K562 (cell line): ENCODE data around the gene FAM117A. TPM values are rescaled to one million over a fixed set of nuclear protein-coding genes. Genes with fewer than 3 reads are reported as not detected.

Experiments used
- ATF1 ChIP-seq, 2 experiments: fragments of 450-650 bp in 1 of 2; IDR thresholded peaks; 2 replicates each; pipeline ENCODE4 v1.6.1; 2016; ENCODE audit warnings: missing compliant biosample characterization in 1 of 2, missing genetic modification characterization in 1 of 2
- CBX3 ChIP-seq, 2 experiments: IDR thresholded peaks; 1 replicate in 1 of 2; 2 replicates in 1 of 2; pipeline ENCODE4 v1.6.1; 2012; ENCODE audit warnings: inconsistent platforms in 2 of 2, low read length in 2 of 2, borderline replicate concordance in 1 of 2, control low read depth in 1 of 2
- DIDO1 ChIP-seq: fragments of 450-650 bp; IDR thresholded peaks from 2 replicates; pipeline ENCODE4 v1.6.1; 2016; ENCODE audit warnings: low read depth, missing biosample characterization, missing genetic modification characterization
- ETV5 ChIP-seq: sonication (generic); formaldehyde crosslinking; IDR thresholded peaks from 2 replicates; pipeline ENCODE4 v1.4.0; 2020; ENCODE audit warnings: low read depth, mild to moderate bottlenecking, missing genetic modification reagents
- KDM1A ChIP-seq, 2 experiments: fragments of 450-650 bp; IDR thresholded peaks; 2 replicates each; pipeline ENCODE4 v1.6.1; 2016; ENCODE audit warnings: mild to moderate bottlenecking in 2 of 2
- L3MBTL2 ChIP-seq: fragments of 450-650 bp; IDR thresholded peaks from 2 replicates; pipeline ENCODE4 v1.6.1; 2016; ENCODE audit warnings: mild to moderate bottlenecking, moderate library complexity
- MBD2 ChIP-seq: sonication (generic); IDR thresholded peaks from 2 replicates; pipeline ENCODE4 v1.6.1; 2016; ENCODE audit warnings: low read depth, borderline replicate concordance
- PCBP1 ChIP-seq: fragments of 200-400 bp; formaldehyde crosslinking; IDR thresholded peaks from 2 replicates; pipeline ENCODE4 v1.6.1; 2018; ENCODE audit warnings: mild to moderate bottlenecking, low read depth, low read length; ENCODE audit not compliant: poor library complexity, severe bottlenecking
- PCBP2 ChIP-seq: fragments of 200-400 bp; formaldehyde crosslinking; IDR thresholded peaks from 2 replicates; pipeline ENCODE4 v1.6.1; 2018; ENCODE audit warnings: low read length, low read depth, mild to moderate bottlenecking, moderate library complexity; ENCODE audit not compliant: poor library complexity, severe bottlenecking
- RCOR1 ChIP-seq, 2 experiments: IDR thresholded peaks; 2 replicates each; pipeline ENCODE4 v1.6.1; 2012; ENCODE audit warnings: low read depth in 2 of 2, low read length in 2 of 2, borderline replicate concordance in 1 of 2, improper control_type of control experiment in 1 of 2
- SIRT6 ChIP-seq: IDR thresholded peaks from one replicate; pipeline ENCODE4 v1.6.1; 2012; ENCODE audit warnings: low read depth, mild to moderate bottlenecking, control low read depth, inconsistent platforms, low read length, moderate library complexity
- SPI1 ChIP-seq: IDR thresholded peaks from 2 replicates; pipeline ENCODE4 v1.6.1; 2011; ENCODE audit warnings: low read depth, low read length, control low read depth, borderline replicate concordance
- STAT5B ChIP-seq: fragments of 250-450 bp; sonication (Bioruptor Pico); IDR thresholded peaks from 2 replicates; pipeline ENCODE4 v1.8.0; 2021; ENCODE audit warnings: mild to moderate bottlenecking, inconsistent platforms
- TFAM ChIP-seq: fragments of 250-450 bp; sonication (Bioruptor Pico); conservative IDR thresholded peaks from 2 replicates; pipeline ENCODE4 v1.5.0; 2021; ENCODE audit warnings: mild to moderate bottlenecking, moderate library complexity
- XRCC3 ChIP-seq: fragments of 450-650 bp; IDR thresholded peaks from 2 replicates; pipeline ENCODE4 v1.6.1; 2017; ENCODE audit warnings: mild to moderate bottlenecking, moderate library complexity
- ZBTB7A ChIP-seq: IDR thresholded peaks from 2 replicates; pipeline ENCODE4 v1.6.1; 2011; ENCODE audit warnings: low read depth, mild to moderate bottlenecking, low read length, moderate library complexity, borderline replicate concordance; ENCODE audit not compliant: control insufficient read depth
- ZFP36 ChIP-seq: fragments of 150-350 bp; IDR thresholded peaks from 2 replicates; pipeline ENCODE4 v1.6.1; 2018; ENCODE audit warnings: low read length, low read depth; ENCODE audit not compliant: partially characterized antibody
- polyA plus RNA-seq, 8 experiments: library from polyadenylated mRNA; depleted of rRNA in 4 of 8; stranded (reverse) in 5 of 8; unstranded in 3 of 8; fragments of >200 nt; fragmentation: Nextera tagmentation in 2 of 8; fragmentation: Illumina TruSeq in 1 of 8; extraction: Ambion mirVana in 2 of 8; extraction: Trizol in 1 of 8; gene quantifications; 2 replicates each; pipeline versions ENCODE4 v1.2.1 to v1.2.3, GENCODE V29; 2011 to 2014; ENCODE audit warnings: inconsistent platforms in 1 of 8, missing spikeins in 1 of 8
- total RNA-seq, 7 experiments: library from RNA; depleted of rRNA in 6 of 7; stranded (reverse); fragments of >200 nt in 6 of 7; fragmentation: Illumina TruSeq in 2 of 7; extraction: Trizol in 2 of 7; gene quantifications; 2 replicates each; pipeline versions ENCODE4 v1.2.1 to v1.2.3, GENCODE V29; 2011 to 2021; ENCODE audit warnings: low replicate concordance in 1 of 7
- TF ChIP-seq, protein P1 (sequence below): fragments of 450-650 bp; IDR thresholded peaks from 2 replicates; pipeline ENCODE4 v1.6.1; 2016
- TF ChIP-seq, protein P2 (sequence below): sonication (generic); formaldehyde crosslinking; IDR thresholded peaks from 2 replicates; pipeline ENCODE4 v1.8.1; 2023; ENCODE audit warnings: mild to moderate bottlenecking, missing genetic modification reagents, moderate library complexity
- TF ChIP-seq, protein P3 (sequence below): sonication (generic); formaldehyde crosslinking; IDR thresholded peaks from 2 replicates; pipeline ENCODE4 v1.8.0; 2022; ENCODE audit warnings: mild to moderate bottlenecking, missing genetic modification reagents, borderline replicate concordance
- TF ChIP-seq, protein P4 (sequence below): fragments of 450-650 bp; IDR thresholded peaks from 2 replicates; pipeline ENCODE4 v1.6.1; 2014; ENCODE audit warnings: low read depth, mild to moderate bottlenecking, moderate library complexity, borderline replicate concordance

FAM117A gene
- total and polyA plus RNA-seq, 9 of the 15 experiments (the other 6 are each of a cell fraction or from before 2014, with no cell fraction given): 3.1 to 79.7 (median 36.6) TPM

DNA sequence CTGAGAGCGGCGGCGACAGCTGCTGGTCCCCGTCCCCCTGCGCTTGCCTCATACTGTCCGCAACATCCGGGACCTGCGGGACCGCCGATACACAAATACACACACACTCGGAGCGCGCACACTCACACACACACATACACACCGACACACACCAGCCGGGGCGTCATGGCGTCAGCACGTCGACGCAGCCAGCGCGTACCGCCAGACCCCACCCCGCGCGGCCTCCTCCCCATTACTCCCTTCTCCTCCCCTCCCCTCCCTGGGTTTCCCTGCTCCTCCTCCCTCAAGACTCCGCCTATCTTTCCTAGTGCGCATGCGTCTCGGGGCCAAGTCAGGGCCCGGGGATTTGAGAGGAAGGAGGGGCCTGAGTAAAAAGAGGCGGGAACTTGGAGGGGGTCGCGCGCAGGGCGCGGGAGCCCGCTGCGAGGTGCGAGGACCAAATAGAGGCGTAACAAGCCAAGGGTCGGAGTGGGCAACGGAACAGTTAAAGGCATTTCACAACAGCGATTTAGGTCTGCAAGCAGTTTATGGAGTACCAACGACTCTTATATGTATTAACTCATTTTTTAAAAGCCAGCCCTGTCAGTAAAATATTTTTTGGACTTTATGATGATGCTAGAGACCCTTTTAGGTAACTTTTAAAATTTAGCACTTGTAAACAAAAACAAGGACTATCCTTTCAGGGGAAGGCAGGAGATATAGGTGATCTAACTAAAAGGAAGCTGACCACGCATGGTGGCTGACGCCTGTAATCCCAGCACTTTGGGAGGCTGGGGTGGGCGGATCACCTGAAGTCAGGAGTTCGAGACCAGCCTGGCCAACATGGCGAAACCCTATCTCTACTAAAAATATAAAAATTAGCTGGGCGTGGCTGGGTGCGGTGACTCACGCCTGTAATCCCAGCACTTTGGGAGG, 85.7 kb downstream of the FAM117A start, which contains the start of gene SPOP (continued):
- 0 out of 2 replicates have a peak, but pooled peaks have one; percentile 1 for TF ChIP-seq SPI1
- no peak for TF ChIP-seq ATF1 (CRISPR knock-in tag; IDR thresholded peaks at IDR 0.05)
- peak; percentile 95 for TF ChIP-seq ATF1 (tag; IDR thresholded peaks at IDR 0.05)
- TF ChIP-seq KDM1A (IDR thresholded peaks at IDR 0.05): peak in 1 of 2 experiments; percentile 2; a peak in 1 of 4 replicates
- TF ChIP-seq MBD2: no peak; the same call in 1 of the 2 replicates
- TF ChIP-seq, protein P1, sequence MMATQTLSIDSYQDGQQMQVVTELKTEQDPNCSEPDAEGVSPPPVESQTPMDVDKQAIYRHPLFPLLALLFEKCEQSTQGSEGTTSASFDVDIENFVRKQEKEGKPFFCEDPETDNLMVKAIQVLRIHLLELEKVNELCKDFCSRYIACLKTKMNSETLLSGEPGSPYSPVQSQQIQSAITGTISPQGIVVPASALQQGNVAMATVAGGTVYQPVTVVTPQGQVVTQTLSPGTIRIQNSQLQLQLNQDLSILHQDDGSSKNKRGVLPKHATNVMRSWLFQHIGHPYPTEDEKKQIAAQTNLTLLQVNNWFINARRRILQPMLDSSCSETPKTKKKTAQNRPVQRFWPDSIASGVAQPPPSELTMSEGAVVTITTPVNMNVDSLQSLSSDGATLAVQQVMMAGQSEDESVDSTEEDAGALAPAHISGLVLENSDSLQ: peak; percentile 81
- TF ChIP-seq XRCC3: no peak
- no peak for TF ChIP-seq TFAM (CRISPR knock-in tag)
- TF ChIP-seq PCBP2: no peak
- peak in 1 of 2 experiments; percentile 21; a peak in 1 of 4 replicates for TF ChIP-seq RCOR1 (IDR thresholded peaks at IDR 0.05; ENCODE audit: borderline replicate concordance in 1 of 2, low read depth in 2 of 2, low read length in 2 of 2)
- TF ChIP-seq, protein P2, sequence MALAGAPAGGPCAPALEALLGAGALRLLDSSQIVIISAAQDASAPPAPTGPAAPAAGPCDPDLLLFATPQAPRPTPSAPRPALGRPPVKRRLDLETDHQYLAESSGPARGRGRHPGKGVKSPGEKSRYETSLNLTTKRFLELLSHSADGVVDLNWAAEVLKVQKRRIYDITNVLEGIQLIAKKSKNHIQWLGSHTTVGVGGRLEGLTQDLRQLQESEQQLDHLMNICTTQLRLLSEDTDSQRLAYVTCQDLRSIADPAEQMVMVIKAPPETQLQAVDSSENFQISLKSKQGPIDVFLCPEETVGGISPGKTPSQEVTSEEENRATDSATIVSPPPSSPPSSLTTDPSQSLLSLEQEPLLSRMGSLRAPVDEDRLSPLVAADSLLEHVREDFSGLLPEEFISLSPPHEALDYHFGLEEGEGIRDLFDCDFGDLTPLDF: peak; percentile 91
- peak; percentile 95 for TF ChIP-seq ZBTB7A
- TF ChIP-seq ZFP36: no peak
- TF ChIP-seq, protein P3, sequence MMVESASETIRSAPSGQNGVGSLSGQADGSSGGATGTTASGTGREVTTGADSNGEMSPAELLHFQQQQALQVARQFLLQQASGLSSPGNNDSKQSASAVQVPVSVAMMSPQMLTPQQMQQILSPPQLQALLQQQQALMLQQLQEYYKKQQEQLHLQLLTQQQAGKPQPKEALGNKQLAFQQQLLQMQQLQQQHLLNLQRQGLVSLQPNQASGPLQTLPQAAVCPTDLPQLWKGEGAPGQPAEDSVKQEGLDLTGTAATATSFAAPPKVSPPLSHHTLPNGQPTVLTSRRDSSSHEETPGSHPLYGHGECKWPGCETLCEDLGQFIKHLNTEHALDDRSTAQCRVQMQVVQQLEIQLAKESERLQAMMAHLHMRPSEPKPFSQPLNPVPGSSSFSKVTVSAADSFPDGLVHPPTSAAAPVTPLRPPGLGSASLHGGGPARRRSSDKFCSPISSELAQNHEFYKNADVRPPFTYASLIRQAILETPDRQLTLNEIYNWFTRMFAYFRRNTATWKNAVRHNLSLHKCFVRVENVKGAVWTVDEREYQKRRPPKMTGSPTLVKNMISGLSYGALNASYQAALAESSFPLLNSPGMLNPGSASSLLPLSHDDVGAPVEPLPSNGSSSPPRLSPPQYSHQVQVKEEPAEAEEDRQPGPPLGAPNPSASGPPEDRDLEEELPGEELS (CRISPR knock-in tag): 0 out of 2 replicates have a peak, but pooled peaks have one; percentile 52
- TF ChIP-seq L3MBTL2: peak; percentile 100
- TF ChIP-seq SIRT6: no peak
- TF ChIP-seq, protein P4, sequence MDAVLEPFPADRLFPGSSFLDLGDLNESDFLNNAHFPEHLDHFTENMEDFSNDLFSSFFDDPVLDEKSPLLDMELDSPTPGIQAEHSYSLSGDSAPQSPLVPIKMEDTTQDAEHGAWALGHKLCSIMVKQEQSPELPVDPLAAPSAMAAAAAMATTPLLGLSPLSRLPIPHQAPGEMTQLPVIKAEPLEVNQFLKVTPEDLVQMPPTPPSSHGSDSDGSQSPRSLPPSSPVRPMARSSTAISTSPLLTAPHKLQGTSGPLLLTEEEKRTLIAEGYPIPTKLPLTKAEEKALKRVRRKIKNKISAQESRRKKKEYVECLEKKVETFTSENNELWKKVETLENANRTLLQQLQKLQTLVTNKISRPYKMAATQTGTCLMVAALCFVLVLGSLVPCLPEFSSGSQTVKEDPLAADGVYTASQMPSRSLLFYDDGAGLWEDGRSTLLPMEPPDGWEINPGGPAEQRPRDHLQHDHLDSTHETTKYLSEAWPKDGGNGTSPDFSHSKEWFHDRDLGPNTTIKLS: peak; percentile 74; the same call in 1 of the 2 replicates
- TF ChIP-seq STAT5B (CRISPR knock-in tag): no peak
- TF ChIP-seq ETV5 (CRISPR knock-in tag): peak; percentile 43; the same call in 1 of the 2 replicates
- TF ChIP-seq DIDO1 (tag): no peak
- TF ChIP-seq CBX3 (IDR thresholded peaks at IDR 0.05; ENCODE audit: borderline replicate concordance in 1 of 2, low read length in 2 of 2): peak in 1 of 2 experiments; percentile 99; a peak in 2 of 3 replicates
- TF ChIP-seq PCBP1: peak; percentile 95
